Nephron (organoid): ENCODE results near the gene OSBPL9.
"Not testable (repeated sequence)": the region's sequence is repeated elsewhere in the genome, so short reads cannot be mapped to it uniquely, and the experiment has no call there.

Experiments used
- H3K27ac Mint-ChIP-seq, 3 experiments: 2 replicates each; pipeline ENCODE4 v1.8.0; 2020; ENCODE audit warnings: mixed read lengths in 3 of 3, mild to moderate bottlenecking in 2 of 3, moderate library complexity in 1 of 3
- H3K27me3 Mint-ChIP-seq: 2 replicates; pipeline ENCODE4 v1.8.0; 2021; ENCODE audit warnings: low read depth, mild to moderate bottlenecking, moderate library complexity, mixed read lengths
- H3K36me3 Mint-ChIP-seq: 2 replicates; pipeline ENCODE4 v1.8.0; 2020; ENCODE audit warnings: low read depth, mixed read lengths
- H3K4me1 Mint-ChIP-seq: 2 replicates; pipeline ENCODE4 v1.8.0; 2020; ENCODE audit warnings: mixed read lengths
- H3K4me3 Mint-ChIP-seq, 3 experiments: 2 replicates each; pipeline ENCODE4 v1.8.0; 2020; ENCODE audit warnings: mild to moderate bottlenecking in 3 of 3, mixed read lengths in 3 of 3, moderate library complexity in 2 of 3
- H3K9me3 Mint-ChIP-seq: 2 replicates; pipeline ENCODE4 v1.8.0; 2020; ENCODE audit warnings: mixed read lengths
- CTCF ChIP-seq, 3 experiments: fragments of 200-600 bp; sonication (generic); IDR thresholded peaks; one replicate each; pipeline ENCODE4 v1.5.0; 2021; ENCODE audit warnings: antibody characterized with exemption in 3 of 3; ENCODE audit not compliant: unreplicated experiment in 3 of 3

Gene OSBPL9

GRCh38 chr1:51818487-51818886, 201.6 kb downstream of the OSBPL9 start:
- Mint-ChIP-seq H3K4me3 (no peak overlapping the region), H3K36me3 (peaks cover 49% of the 10 kb centered on the region), H3K4me1 (no peaks in the 10 kb centered on the region), H3K9me3 (no peaks in the 10 kb centered on the region), H3K27me3 (no peaks in the 10 kb centered on the region), H3K27ac (peak overlapping the region; percentile 50 to 78 (median 71))
- no peak for TF ChIP-seq CTCF (IDR thresholded peaks at IDR 0.05; ENCODE audit: unreplicated experiment in 3 of 3)

DNA sequence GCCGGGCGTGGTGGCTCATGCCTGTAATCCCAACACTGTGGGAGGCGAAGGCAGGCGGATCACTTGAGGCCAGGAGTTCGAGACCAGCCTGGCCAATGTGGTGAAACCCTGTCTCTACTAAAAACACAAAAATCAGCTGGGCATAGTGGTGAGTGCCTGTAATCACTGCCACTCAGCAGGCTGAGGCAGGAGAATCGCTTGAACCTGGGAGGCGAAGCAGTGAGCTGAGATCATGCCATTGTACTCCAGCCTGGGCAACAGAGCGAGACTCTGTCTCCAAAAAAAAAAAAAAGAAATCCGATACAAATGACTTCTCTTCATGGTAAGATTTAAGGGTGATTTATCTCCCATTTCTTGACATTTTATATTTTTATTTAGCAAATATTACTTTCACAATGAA, 202.1 kb downstream of the OSBPL9 start:
- H3K27me3 Mint-ChIP-seq, H3K9me3 Mint-ChIP-seq, H3K4me3 Mint-ChIP-seq, H3K4me1 Mint-ChIP-seq: not testable (repeated sequence)
- H3K36me3 Mint-ChIP-seq: peaks cover 44% of the 10 kb centered on the region
- H3K27ac Mint-ChIP-seq: peak overlapping the region in 1 of 3 experiments; percentile 71

DNA sequence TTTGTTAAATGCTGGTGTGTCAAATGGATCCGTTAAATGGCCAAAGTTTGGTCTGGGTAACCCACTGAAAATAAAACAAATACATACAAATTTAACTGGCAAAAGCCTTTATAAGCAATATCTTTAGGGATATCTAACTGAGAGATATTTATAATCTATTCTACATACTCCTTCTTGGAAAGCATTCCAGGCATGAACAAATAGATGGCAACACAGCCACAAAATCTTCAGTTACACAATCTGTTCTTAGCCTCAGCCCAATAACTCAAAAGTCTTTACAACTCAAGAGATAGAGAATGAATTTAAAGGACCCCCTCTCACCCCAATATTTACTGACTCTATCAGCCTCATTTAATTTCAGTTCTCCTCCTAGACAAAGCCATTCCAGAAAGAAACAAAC, 202.9 kb downstream of the OSBPL9 start:
- H3K4me3 Mint-ChIP-seq: no peak overlapping the region
- H3K27me3 Mint-ChIP-seq: no peaks in the 10 kb centered on the region
- H3K27ac Mint-ChIP-seq: no peak overlapping the region
- peaks cover 43% of the 10 kb centered on the region for H3K36me3 Mint-ChIP-seq
- H3K9me3 Mint-ChIP-seq: no peaks in the 10 kb centered on the region
- H3K4me1 Mint-ChIP-seq: no peaks in the 10 kb centered on the region
- TF ChIP-seq CTCF (IDR thresholded peaks at IDR 0.05; ENCODE audit: unreplicated experiment in 3 of 3): no peak

GRCh38 chr1:51829058-51829457, 212.2 kb downstream of the OSBPL9 start:
- Mint-ChIP-seq H3K36me3 (peaks cover 53% of the 10 kb centered on the region), H3K4me1 (no peaks in the 10 kb centered on the region), H3K27me3 (no peaks in the 10 kb centered on the region), H3K27ac (no peak overlapping the region), H3K9me3 (no peaks in the 10 kb centered on the region), H3K4me3 (no peak overlapping the region)
- TF ChIP-seq CTCF (IDR thresholded peaks at IDR 0.05; ENCODE audit: unreplicated experiment in 3 of 3): no peak

GRCh38 chr1:51833700-51834099, 216.8 kb downstream of the OSBPL9 start:
- Mint-ChIP-seq H3K9me3 (no peaks in the 10 kb centered on the region), H3K4me3 (no peak overlapping the region), H3K36me3 (peaks cover 50% of the 10 kb centered on the region), H3K27me3 (no peaks in the 10 kb centered on the region), H3K27ac (no peak overlapping the region), H3K4me1 (no peaks in the 10 kb centered on the region)
- no peak for TF ChIP-seq CTCF (IDR thresholded peaks at IDR 0.05; ENCODE audit: unreplicated experiment in 3 of 3)

DNA sequence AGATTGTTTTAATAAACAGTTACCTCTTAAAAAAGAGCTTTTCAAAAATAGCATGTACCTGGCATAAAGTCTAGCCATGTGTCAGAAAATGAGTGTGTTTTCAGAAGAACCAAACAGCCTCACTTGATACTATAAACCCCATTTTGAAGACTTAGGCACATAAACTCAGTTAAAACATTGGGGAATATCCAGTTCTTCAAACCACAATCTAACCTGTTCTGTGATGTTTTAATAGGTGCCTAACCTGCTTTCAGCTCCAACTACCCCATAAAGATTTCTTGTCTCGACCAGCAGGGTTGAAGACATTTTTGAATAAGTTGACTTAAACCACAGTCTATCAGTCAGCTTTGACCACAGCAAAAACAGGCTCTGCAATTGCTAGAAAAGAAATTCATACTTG, 220.4 kb downstream of the OSBPL9 start:
- Mint-ChIP-seq H3K4me3 (no peak overlapping the region), H3K27ac (no peak overlapping the region), H3K27me3 (no peaks in the 10 kb centered on the region), H3K36me3 (peaks cover 43% of the 10 kb centered on the region), H3K9me3 (no peaks in the 10 kb centered on the region), H3K4me1 (no peaks in the 10 kb centered on the region)
- no peak for TF ChIP-seq CTCF (IDR thresholded peaks at IDR 0.05; ENCODE audit: unreplicated experiment in 3 of 3)
